Right cardiac atrium (tissue), 5 donors: ENCODE data around the gene EIF1AX. TPM values are rescaled to one million over a fixed set of nuclear protein-coding genes. Genes with fewer than 3 reads are reported as not detected.
A peak's percentile ranks its signal among the peaks of the same experiment; 100 is the strongest.
"Not testable (repeated sequence)": the region's sequence is repeated elsewhere in the genome, so short reads cannot be mapped to it uniquely, and the experiment has no call there.

Experiments
- ATAC-seq, 2 donors: fragments of 200-7000 bp; cut with Tn5 transposase; one replicate each; pipeline versions ENCODE4 v1.8.0 to v1.9.1; 2020; ENCODE audit warnings: moderate library complexity in 2 of 2, mild to moderate bottlenecking in 1 of 2
- DNase-seq, 3 donors: peaks; one replicate each; pipeline ENCODE4 v3.0.0-alpha.2; 2020
- H3K27ac ChIP-seq: one replicate; pipeline ENCODE4 v1.5.1; 2013; ENCODE audit warnings: mild to moderate bottlenecking, low read length, control low read depth, moderate library complexity
- H3K27me3 ChIP-seq: one replicate; pipeline ENCODE4 v1.6.1; 2013; ENCODE audit not compliant: control insufficient read depth, insufficient read depth
- H3K4me1 ChIP-seq: one replicate; pipeline ENCODE4 v1.6.1; 2013; ENCODE audit warnings: low read length; ENCODE audit not compliant: control insufficient read depth, insufficient read depth
- H3K4me3 ChIP-seq: one replicate; pipeline ENCODE4 v1.5.1; 2013; ENCODE audit warnings: low read length, control low read depth
- H3K9me3 ChIP-seq: one replicate; pipeline ENCODE4 v1.6.1; 2013; ENCODE audit warnings: low read length; ENCODE audit not compliant: control insufficient read depth
- WGBS: extraction: QIAGEN DNeasy Blood & Tissue Kit; methylation state at CpG from one replicate; pipeline ENCODE4 v1.1.7; 2013; 5-methylcytosine and 5-hydroxymethylcytosine counted together
- intact Hi-C, 4 donors: fragments of 100-400 bp; cut with DNase I; formaldehyde crosslinking; loops; one replicate each; pipeline versions ENCODE4 v1.11.0 to v1.14.0; 2022 to 2023
- long read RNA-seq, 4 donors: library from polyadenylated mRNA; unstranded; transcript quantifications; one replicate each; pipeline ENCODE4 v2.0.0, GENCODE V29; 2020 to 2021
- polyA plus RNA-seq: library from polyadenylated mRNA; stranded (reverse); fragments of 200-250 nt; gene quantifications from one replicate; pipeline ENCODE4 v1.2.3, GENCODE V29; 2013
- total RNA-seq, 4 donors: library from RNA; stranded (reverse); fragmentation: NEBNext Ultra II Directional; extraction: Animal tissue kit (Norgen Biotek cat#: 25700); gene quantifications; one replicate each; pipeline ENCODE4 v1.2.1, GENCODE V29; 2021
- donor health status: healthy with polysubstance abuse.
- donor health status: DM: no; HTN: yes; CAD: no.
- donor health status: DM: no; HTN: no; CAD: no.
- donor health status: DM: no; HTN: yes; CAD: no; lungs with severe emphysema.
- donor health status: DM: yes; HTN: yes; CAD: no.

The EIF1AX gene
- 10 to 100 TPM; 57.7 to 91.1 (median 60.1) TPM for total RNA-seq
- polyA plus RNA-seq: 25.4 TPM
- long read RNA-seq, donor 1, full-length matches to known transcripts: 52 of 59 reads
- long read RNA-seq, donor 1, partial matches to known transcripts: 0 of 59 reads
- long read RNA-seq, donor 1, other reads (novel, unspliced or antisense): 7 of 59 reads
- long read RNA-seq, donor 2, full-length matches to known transcripts: 30 of 32 reads
- long read RNA-seq, donor 2, partial matches to known transcripts: 1 of 32 reads
- long read RNA-seq, donor 2, other reads (novel, unspliced or antisense): 1 of 32 reads
- long read RNA-seq, donor 3, full-length matches to known transcripts: 78 of 92 reads
- long read RNA-seq, donor 3, partial matches to known transcripts: 0 of 92 reads
- long read RNA-seq, donor 3, other reads (novel, unspliced or antisense): 14 of 92 reads
- long read RNA-seq, donor 4, full-length matches to known transcripts: 42 of 49 reads
- long read RNA-seq, donor 4, partial matches to known transcripts: 3 of 49 reads
- long read RNA-seq, donor 4, other reads (novel, unspliced or antisense): 4 of 49 reads

DNA sequence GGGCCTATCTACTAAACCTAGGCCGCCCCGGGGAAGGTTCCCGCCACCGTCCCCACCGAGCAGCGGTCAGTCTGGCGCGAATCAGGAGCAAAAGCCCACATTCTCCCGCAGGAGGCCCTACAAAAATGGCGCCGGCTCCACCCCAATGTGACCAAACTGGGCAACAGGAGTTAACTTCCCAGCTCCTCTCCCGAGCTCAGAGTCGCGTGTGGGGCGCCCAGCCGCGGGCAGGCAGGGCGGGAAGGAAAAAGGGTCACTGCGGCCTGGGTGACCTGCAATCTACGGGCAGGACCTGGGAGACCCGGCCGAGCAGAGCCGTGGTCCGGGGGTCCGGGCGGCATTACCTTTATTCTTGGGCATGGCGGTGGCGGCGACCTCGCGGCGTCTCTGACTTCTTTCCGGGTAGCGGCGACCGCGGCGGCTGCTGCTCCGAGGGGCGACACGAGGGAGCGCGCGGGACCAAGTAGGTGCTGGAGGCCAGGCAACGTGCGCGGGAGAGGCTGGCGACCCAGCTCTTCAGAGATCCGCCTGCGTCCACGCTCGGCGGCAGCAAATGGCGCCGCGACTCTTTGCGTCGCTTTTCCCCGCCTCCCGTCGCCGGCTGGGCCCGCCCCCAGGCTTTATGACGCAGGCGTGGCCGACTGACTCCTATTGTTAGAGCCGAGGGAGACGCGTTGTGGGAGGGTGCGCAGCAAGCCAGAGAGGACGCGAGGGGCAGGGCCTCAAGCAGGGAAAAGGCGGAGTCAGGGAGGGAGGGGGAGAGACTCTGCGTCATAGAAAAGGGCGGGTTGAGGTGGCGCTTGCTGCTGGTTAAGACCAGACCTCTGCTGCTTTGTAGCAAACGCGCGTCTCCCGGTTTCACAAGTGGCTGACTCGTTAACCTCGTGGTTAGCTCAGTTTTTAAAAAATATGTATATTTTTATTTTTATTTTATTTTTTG is at the start of gene EIF1AX:
Gene EIF1AX, minus strand, starts transcription at position 558 of the 940 bp plus-strand sequence. Its CDS starts 198 bp downstream, at position 360.
- peak within 1 kb of the TSS; percentile 99 for H3K4me3 ChIP-seq
- no peaks in the 10 kb centered on the region for H3K4me1 ChIP-seq
- ATAC-seq (peak; percentile 100), DNase-seq (peak; percentile 98 to 99 (median 99))
- H3K27ac ChIP-seq: peak within 1 kb of the TSS; percentile 68
- H3K27me3 ChIP-seq: no peaks in the 10 kb centered on the region
- WGBS: 2% methylated on average over 65 of the region's 82 CpGs
- no peaks in the 10 kb centered on the region for H3K9me3 ChIP-seq
- intact Hi-C loops: no loop called here

- Histone ChIP-seq H3K9me3 (no peaks in the 10 kb centered on the region), H3K27me3 (no peaks in the 10 kb centered on the region), H3K27ac (no peak overlapping the region), H3K4me1 (no peaks in the 10 kb centered on the region), H3K4me3 (no peak overlapping the region)
- DNase-seq (no peak), ATAC-seq (no peak)
- intact Hi-C loops: no loop called here
Measured at GRCh38 chrX:20189171-20189570, 47.5 kb upstream of the EIF1AX start.

GRCh38 chrX:20181598-20182329 is 40.1 kb upstream of the EIF1AX start:
- Histone ChIP-seq H3K4me1 (no peaks in the 10 kb centered on the region), H3K4me3 (no peak overlapping the region), H3K27me3 (no peaks in the 10 kb centered on the region), H3K9me3 (no peaks in the 10 kb centered on the region), H3K27ac (no peak overlapping the region)
- ATAC-seq (no peak), DNase-seq (no peak)
- intact Hi-C loops: no loop called here
- WGBS: 81% methylated on average over 3 of the region's 3 CpGs

DNA sequence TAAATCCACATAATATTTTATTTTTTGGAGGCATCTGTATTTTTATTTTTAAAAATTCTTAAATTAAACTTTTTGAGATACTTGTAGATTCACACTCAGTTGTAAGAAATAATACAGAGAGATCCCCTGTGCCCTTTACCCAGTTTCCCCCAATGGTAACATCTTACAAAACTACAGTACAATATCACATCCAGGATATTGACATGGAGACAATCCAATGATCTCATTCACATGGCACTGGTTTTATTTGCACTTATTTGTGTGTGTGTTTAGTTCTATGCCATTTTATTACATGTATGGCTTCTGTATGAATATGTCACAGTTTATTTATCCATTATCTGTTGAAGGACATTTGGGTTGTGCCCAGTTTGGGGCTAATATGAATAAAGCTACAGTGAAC is 35.5 kb upstream of the EIF1AX start:
- Histone ChIP-seq H3K4me3 (no peak overlapping the region), H3K9me3 (no peaks in the 10 kb centered on the region), H3K27ac (no peak overlapping the region), H3K4me1 (no peaks in the 10 kb centered on the region), H3K27me3 (no peaks in the 10 kb centered on the region)
- intact Hi-C loops: no loop called here
- ATAC-seq: no peak
- no peak for DNase-seq

GRCh38 chrX:20173856-20174255 is 32.2 kb upstream of the EIF1AX start:
- 94% methylated on average over 2 of the region's 2 CpGs for WGBS

DNA sequence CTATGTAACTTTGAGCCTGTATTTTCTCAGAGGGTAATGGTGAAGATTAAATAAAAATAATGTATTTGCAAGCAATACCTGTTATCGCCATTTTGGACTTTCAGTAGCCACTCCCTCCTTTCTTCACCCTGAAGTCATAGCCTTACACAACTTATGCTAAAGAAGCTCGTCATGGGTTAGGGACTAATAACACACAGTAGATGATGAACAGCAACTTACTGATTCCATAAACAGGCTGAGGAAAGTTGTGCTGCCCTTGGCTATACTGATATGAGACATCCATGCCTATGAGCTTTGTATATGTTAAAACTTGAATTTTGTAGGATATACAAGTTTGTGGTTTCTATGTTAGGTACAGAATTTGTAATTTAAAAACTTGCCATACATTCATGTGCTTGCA is 31.7 kb upstream of the EIF1AX start:
- H3K27me3 ChIP-seq: no peaks in the 10 kb centered on the region
- DNase-seq: no peak
- 97% methylated on average over 2 of the region's 2 CpGs for WGBS
- no peak for ATAC-seq
- no peak overlapping the region for H3K4me3 ChIP-seq
- intact Hi-C loops: no loop called here
- no peaks in the 10 kb centered on the region for H3K9me3 ChIP-seq
- H3K27ac ChIP-seq: no peak overlapping the region
- no peaks in the 10 kb centered on the region for H3K4me1 ChIP-seq

More at GRCh38 chrX:20173856-20174255, 32.2 kb upstream of the EIF1AX start:
- DNase-seq: no peak
- Histone ChIP-seq H3K27ac (no peak overlapping the region), H3K4me3 (no peak overlapping the region), H3K9me3 (no peaks in the 10 kb centered on the region), H3K4me1 (no peaks in the 10 kb centered on the region), H3K27me3 (no peaks in the 10 kb centered on the region)
- ATAC-seq: no peak
- intact Hi-C loops: no loop called here

DNA sequence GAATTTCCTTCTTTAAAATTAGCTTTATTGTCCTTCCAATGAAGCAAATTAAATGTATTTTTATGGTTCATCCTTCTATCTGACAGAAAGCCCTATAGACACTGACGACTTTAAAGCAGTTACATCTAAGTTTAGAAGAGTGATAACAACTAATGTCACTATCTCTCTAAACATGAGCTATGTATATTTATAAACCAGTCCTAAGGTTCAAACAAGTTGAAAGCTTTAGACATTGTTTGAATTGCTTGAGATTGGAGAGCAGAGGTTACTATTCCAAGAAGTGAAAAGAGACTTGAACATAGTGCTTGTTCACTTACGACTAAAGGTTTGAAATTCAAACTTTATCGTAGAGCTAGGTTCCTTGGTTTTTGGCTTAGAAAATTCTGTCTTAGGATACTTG is 30.2 kb upstream of the EIF1AX start:
- Histone ChIP-seq H3K4me3 (no peak overlapping the region), H3K27ac (no peak overlapping the region), H3K27me3 (no peaks in the 10 kb centered on the region), H3K9me3 (no peaks in the 10 kb centered on the region), H3K4me1 (no peaks in the 10 kb centered on the region)
- DNase-seq (no peak), ATAC-seq (no peak)
- WGBS: 66% methylated on average over 3 of the region's 3 CpGs
- intact Hi-C loops: no loop called here

DNA sequence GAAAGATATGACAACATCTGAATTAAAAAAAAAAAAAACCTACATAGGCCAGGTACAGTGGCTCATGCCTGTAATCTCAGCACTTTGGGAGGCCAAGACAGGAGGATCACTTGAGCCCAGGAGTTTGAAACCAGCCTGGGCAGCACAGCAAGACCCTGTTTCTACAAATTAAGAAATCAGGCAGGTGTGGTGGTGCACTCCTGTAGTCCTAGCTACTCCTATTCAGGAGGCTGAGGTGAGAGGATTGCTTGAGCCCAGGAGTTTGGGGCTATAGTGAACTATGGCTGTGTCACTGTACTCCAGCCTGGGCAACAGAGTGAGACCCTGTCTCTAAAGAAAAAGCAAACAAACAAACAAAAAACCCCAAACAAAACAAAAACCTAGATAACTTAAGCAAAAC is 20.9 kb upstream of the EIF1AX start:
- DNase-seq, H3K27ac ChIP-seq, H3K27me3 ChIP-seq, H3K4me1 ChIP-seq, intact Hi-C loops, ATAC-seq, H3K4me3 ChIP-seq, H3K9me3 ChIP-seq: not testable (repeated sequence)

DNA sequence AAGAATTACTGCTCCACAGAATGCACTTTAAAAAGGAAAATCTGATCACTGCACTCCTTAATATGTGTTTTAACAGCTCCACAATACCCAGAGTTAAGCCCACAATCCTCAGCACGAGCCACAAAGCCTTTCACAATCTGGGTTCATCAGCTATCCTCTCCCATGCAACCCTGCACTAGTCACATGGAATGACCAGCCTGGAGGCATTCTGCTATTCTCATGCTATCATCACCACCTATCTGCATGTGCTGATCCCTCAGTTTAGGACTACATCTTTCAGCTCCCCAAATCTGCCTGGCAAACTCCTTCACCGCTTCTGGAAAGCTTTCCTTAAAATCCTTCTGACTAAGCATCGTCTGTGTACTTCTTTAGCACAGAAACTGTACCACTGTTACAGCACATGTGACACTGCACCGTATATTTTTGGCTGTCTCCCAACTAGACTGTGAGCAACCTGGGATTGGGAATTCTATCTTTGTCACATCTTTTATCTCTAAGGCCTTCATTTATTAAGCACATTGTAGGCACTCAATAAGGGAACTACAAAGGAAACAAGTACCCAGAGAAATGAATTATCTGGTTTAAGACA is 18.3 kb upstream of the EIF1AX start:
- Histone ChIP-seq H3K4me3 (no peak overlapping the region), H3K4me1 (no peaks in the 10 kb centered on the region), H3K27ac (no peak overlapping the region), H3K9me3 (no peaks in the 10 kb centered on the region), H3K27me3 (no peaks in the 10 kb centered on the region)
- intact Hi-C loops: no loop called here
- WGBS: 73% methylated on average over 4 of the region's 4 CpGs
- ATAC-seq (no peak), DNase-seq (no peak)

- Histone ChIP-seq H3K9me3 (no peaks in the 10 kb centered on the region), H3K27me3 (no peaks in the 10 kb centered on the region), H3K4me3 (no peak overlapping the region), H3K27ac (no peak overlapping the region), H3K4me1 (no peaks in the 10 kb centered on the region)
- 99% methylated on average over 3 of the region's 3 CpGs for WGBS
- ATAC-seq (no peak), DNase-seq (no peak)
- intact Hi-C loops: no loop called here
Measured at GRCh38 chrX:20151689-20152088, 10.1 kb upstream of the EIF1AX start.
